NCI-H345 treated with DMSO at 0.1 percent for 48 hours (cell line): ENCODE measurements around the gene TGFBRAP1.

Source experiments
- DNase-seq: peaks from one replicate; lab custom pipeline; 2025; ENCODE audit not compliant: unreplicated experiment; lab: John Stamatoyannopoulos, UW

The TGFBRAP1 gene

DNA sequence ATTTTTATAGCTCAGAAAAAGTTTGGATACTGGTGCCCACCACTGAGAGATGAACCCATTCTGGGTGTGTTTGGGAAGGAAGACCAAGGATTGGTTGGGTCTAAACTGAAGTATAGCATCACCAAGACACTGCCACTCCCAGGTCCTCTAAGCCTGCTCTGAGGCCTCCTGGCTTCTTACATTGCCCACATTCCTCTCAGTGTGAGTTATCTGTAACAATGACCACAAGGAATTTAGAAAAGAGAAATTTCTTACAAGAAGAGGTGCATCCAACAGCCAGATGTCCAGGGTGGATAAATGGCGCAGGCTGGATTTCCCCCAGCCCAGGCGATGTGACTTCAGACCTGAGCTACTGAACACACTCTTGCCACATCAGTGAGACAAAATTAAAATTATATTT, 89.6 kb downstream of the TGFBRAP1 start:
- no peak for DNase-seq

DNA sequence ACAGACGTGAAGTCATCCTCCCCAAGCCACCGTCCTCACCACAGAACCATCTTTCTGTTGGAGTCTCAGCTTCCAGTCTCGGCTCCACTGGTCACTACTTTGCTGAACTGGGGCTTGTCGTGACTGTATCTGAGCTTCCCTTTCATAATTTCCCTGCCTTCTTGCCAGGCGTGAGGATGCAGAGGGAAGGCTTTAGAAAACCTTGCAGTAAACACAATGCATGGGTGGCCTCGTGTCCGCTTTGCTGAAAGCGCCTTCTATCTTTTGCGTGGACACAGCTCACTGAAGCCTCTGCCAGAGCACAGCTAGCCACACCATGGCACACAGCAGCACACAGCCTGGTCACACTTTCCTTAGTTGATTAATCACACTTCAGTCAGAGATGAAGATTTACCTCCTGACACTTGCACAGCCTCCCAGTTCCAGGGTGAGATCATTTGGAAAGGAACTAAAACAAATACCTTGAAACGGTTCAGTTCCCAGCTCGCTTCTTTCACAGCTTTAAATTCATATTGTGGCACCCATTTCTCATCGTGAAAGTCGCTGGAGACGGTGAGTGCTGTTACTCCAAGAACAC, 90.8 kb downstream of the TGFBRAP1 start:
- no peak for DNase-seq

DNA sequence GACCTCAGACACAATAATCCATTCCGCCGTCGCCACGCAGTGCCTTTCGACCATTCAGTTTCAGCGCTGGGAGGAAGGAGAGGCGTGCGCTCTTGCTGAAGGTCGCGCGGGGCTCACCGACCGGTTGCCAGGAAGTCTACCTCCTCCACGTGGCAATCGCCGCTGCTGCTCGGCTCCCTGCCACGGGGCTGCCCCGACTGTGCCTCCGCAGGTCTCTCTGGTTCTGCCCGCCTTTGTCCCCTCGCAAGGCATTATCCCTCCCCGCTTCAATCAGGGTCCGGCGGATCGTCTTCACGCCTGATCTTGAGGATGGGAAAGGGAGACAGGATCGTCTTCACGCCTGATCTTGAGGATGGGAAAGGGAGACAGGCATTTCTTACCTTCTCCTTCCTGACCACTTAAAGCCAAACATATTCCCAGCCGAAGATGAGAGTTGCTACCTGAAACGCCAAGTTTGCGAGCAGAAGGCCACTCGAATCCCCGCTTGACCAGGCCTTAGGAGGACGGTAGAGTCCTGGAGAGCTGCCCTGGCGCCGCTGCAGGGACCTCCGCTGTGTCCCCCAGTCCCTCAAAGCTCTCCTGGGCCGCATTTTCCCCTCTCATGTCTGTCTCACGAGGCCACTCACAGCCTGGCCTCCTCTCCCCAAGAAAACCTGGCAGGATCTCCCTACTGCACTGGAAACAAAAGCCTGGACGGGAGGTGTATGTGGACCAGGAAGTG, 92.3 kb downstream of the TGFBRAP1 start:
- DNase-seq = no peak

DNA sequence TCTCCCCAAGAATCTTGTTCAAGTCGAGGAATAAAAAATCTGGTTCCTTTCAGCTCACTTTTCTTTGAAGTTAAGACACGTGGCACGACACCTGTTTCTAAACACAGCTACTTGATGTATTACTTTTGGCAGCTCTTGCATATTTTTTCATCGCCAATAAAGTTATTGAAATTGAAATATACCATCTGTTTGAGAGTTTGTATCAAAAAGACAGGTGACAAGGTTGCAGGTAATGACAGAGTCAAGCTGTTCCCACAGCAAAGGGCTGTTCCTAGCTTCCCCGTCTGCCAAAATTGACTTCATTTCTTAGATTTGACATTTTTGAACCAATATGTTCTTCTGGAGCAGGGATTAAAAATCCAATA, 93.5 kb downstream of the TGFBRAP1 start:
- DNase-seq = no peak

DNA sequence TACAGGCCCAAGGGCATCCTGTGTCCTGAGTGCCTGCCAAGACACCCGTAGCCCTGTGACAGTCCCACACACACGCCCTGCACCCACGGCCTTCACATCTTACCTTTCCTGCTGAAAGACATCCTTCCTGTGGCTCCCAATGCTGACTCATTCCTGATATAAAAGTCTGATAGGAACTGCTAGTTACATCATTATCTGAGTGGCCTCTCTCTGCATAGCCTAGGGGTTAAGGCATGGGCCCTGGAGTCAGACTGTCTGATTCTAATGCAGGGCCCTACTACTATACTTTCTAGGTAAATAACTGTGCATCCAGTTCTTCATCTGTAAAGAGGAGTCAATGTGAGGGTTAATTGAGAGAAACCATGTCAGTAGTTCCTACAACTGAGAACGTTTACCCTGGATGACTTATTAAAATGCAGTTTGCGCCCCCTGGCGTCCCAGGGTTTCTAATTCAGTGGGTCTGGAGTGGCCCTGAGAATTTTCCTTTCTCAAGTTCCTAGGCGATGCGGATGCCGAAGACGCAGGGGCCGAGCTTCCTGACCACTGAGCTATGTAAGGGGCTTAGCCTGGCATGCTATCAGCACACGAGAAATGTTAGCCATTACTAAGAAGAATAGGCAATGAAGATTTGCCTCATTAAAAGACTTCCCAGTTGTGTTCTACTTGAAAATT, 94.0 kb downstream of the TGFBRAP1 start:
- peak; percentile 55 for DNase-seq

DNA sequence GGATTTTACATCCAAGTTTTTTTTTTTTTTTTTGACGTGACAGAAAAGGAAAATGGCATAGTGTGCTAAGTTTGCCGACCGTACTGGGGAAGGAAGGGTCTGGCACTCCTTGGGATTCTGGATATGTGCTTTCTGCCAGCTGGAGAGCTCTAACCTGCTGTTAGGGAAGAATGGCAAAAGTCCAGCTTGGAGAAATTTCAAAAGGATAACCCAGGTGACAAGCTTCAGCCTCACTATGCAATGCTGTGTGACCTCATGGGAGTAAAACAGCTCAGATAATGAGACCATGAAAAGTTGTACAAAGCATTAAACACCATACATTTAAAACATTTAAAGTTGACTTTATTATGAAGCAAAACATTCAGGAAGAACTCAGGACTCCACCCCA, 98.3 kb downstream of the TGFBRAP1 start:
- DNase-seq = no peak

DNA sequence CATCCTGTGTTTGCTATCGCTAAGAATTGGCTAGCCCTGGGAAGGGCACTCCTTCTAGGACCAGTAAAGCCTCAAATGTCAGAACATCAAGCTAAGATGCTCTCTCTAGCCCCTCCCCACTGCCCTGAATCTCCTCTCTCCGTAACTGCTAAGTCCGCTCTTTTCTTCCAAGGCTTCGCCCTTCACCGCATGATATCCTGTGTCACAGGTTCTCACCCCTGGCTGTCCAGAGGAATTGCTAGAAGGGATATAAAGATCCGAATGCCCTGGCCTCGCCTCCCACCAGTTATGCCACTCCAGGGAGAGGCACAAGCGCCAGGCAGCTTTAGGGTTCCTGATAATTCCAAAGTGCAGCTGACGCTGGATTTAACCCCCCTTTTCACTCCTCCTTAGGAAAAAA, 105.1 kb downstream of the TGFBRAP1 start:
- no peak for DNase-seq

DNA sequence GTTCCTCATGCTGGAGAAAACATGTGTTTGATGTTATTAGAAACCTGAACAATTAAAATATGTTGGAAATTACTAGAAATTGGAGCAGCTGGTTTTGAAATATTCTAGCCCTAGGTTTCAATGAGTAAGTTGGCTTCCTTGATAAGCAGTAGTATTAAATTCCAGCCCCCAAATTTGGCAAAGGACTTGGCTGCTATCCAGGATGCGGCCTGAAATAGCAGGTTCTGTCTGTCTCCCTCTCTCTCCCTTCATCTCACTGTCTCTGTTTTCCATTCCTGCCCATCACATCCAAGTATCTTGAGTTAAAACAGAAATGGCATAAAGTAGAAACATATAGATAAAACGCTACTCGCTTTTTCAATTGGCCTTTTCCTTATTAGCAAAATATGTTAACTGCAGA, 108.9 kb downstream of the TGFBRAP1 start:
- no peak for DNase-seq

DNA sequence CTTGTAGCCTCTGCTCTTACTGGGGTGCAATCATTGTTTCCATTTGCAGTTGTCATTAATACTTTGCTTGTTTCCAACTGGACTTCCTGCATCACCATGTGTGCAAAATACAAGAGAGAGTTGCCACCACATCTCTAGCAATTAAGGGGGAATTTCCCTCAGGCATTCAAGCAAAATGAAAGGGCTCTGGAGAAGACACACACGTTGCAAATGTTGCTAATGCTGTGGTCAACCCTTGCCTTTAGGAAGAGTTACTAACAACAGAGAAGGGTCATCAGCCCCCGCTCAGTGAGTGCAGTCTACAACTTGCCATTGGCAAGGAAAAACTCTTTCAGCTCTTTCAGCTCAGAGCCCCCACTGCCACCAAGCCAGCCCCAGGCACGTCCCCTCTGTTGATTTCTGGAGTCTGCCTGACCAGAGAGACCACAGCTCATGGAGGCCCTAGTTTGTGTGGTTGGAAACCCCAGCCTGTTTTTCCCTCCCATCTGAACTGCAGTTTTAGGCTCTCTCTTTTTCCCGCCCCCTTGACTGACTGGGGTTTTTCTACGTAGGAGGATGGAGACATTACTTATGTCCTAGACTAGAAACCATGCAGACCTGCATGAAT, 113.8 kb downstream of the TGFBRAP1 start:
- DNase-seq = no peak
